Astrocyte (in vitro differentiated cells and primary cell): ENCODE results near the gene PRKAG3. TPM values are rescaled to one million over a fixed set of nuclear protein-coding genes. Genes with fewer than 3 reads are reported as not detected.

Experiments
- DNase-seq: peaks from one replicate; pipeline ENCODE4 v3.0.0-alpha.2; 2010; ENCODE audit warnings: low read depth
- FAIRE-seq: peaks from 2 replicates; lab custom pipeline; 2011; peaks lifted over from hg19 to GRCh38; lab: Jason Lieb, UNC
- H2AFZ ChIP-seq: 2 replicates; pipeline ENCODE4 v1.6.0; 2012; ENCODE audit warnings: low read depth, low read length, inconsistent platforms
- H3K27ac ChIP-seq: 2 replicates; pipeline ENCODE4 v1.5.1; 2011; ENCODE audit warnings: low read depth, low read length, inconsistent platforms
- H3K27me3 ChIP-seq: 2 replicates; pipeline ENCODE4 v1.6.0; 2011; ENCODE audit warnings: low read length, inconsistent platforms; ENCODE audit not compliant: insufficient read depth
- H3K36me3 ChIP-seq: 2 replicates; pipeline ENCODE4 v1.5.1; 2011; ENCODE audit warnings: low read length, inconsistent platforms; ENCODE audit not compliant: insufficient read depth
- H3K4me1 ChIP-seq: 2 replicates; pipeline ENCODE4 v1.5.1; 2011; ENCODE audit warnings: low read length, inconsistent platforms; ENCODE audit not compliant: insufficient read depth
- H3K4me2 ChIP-seq: 2 replicates; pipeline ENCODE4 v1.6.0; 2012; ENCODE audit warnings: low read length, inconsistent platforms
- H3K4me3 ChIP-seq: 2 replicates; pipeline ENCODE4 v1.5.1; 2011; ENCODE audit warnings: low read depth, mild to moderate bottlenecking, low read length, inconsistent platforms; ENCODE audit not compliant: insufficient read depth
- H3K79me2 ChIP-seq: 2 replicates; pipeline ENCODE4 v1.6.0; 2012; ENCODE audit warnings: mild to moderate bottlenecking, low read length, inconsistent platforms; ENCODE audit not compliant: insufficient read depth
- H3K9ac ChIP-seq: 2 replicates; pipeline ENCODE4 v1.6.0; 2012; ENCODE audit warnings: mild to moderate bottlenecking, low read length, inconsistent platforms
- H3K9me3 ChIP-seq: 2 replicates; pipeline ENCODE4 v1.5.1; 2012; ENCODE audit warnings: low read depth, mild to moderate bottlenecking, low read length, inconsistent platforms; ENCODE audit not compliant: insufficient read depth
- H4K20me1 ChIP-seq: 2 replicates; pipeline ENCODE4 v1.6.0; 2012; ENCODE audit warnings: low read length, inconsistent platforms; ENCODE audit not compliant: insufficient read depth
- H3K27ac Mint-ChIP-seq: one replicate; pipeline ENCODE4 v1.8.0; 2021; ENCODE audit warnings: mild to moderate bottlenecking, mixed read lengths; ENCODE audit not compliant: unreplicated experiment
- H3K27me3 Mint-ChIP-seq: one replicate; pipeline ENCODE4 v1.8.0; 2021; ENCODE audit warnings: low read depth, mixed read lengths; ENCODE audit not compliant: unreplicated experiment
- H3K36me3 Mint-ChIP-seq: one replicate; pipeline ENCODE4 v1.8.0; 2021; ENCODE audit warnings: low read depth, mixed read lengths; ENCODE audit not compliant: unreplicated experiment
- H3K4me1 Mint-ChIP-seq: one replicate; pipeline ENCODE4 v1.8.0; 2021; ENCODE audit warnings: low read depth, mixed read lengths; ENCODE audit not compliant: unreplicated experiment
- H3K4me3 Mint-ChIP-seq: one replicate; pipeline ENCODE4 v1.8.0; 2021; ENCODE audit warnings: mild to moderate bottlenecking, moderate library complexity, mixed read lengths; ENCODE audit not compliant: unreplicated experiment
- H3K9me3 Mint-ChIP-seq: one replicate; pipeline ENCODE4 v1.8.0; 2021; ENCODE audit warnings: mild to moderate bottlenecking, mixed read lengths; ENCODE audit not compliant: unreplicated experiment
- CTCF ChIP-seq: IDR thresholded peaks from 2 replicates; pipeline ENCODE4 v1.5.1; 2011; ENCODE audit warnings: low read depth, mild to moderate bottlenecking, inconsistent platforms, low read length, moderate library complexity; ENCODE audit not compliant: insufficient read depth
- EZH2 ChIP-seq: IDR thresholded peaks from 2 replicates; pipeline ENCODE4 v1.6.1; 2012; ENCODE audit warnings: mild to moderate bottlenecking, low read length, inconsistent platforms; ENCODE audit not compliant: insufficient read depth
- total RNA-seq: library from RNA; stranded (reverse); gene quantifications from 2 replicates; pipeline ENCODE4 v1.2.1, GENCODE V29; 2021

PRKAG3 gene
- total RNA-seq, 1 donor from 2014 or later, result not detected

GRCh38 chr2:218856167-218856895 lies 24.7 kb upstream of the PRKAG3 start:
- H3K27me3 ChIP-seq, result peaks cover 75% of the 10 kb centered on the region
- no peak overlapping the region for H3K27ac Mint-ChIP-seq
- H2AFZ ChIP-seq, result no peak overlapping the region
- peaks cover 76% of the 10 kb centered on the region for H3K27me3 Mint-ChIP-seq
- H3K4me3 ChIP-seq, result no peak overlapping the region
- H3K27ac ChIP-seq, result no peak overlapping the region
- peaks cover 4% of the 10 kb centered on the region for H3K36me3 Mint-ChIP-seq
- H3K4me3 Mint-ChIP-seq, result no peak overlapping the region
- no peaks in the 10 kb centered on the region for H3K36me3 ChIP-seq
- no peaks in the 10 kb centered on the region for H3K79me2 ChIP-seq
- FAIRE-seq (no peak), DNase-seq (no peak)
- H3K4me2 ChIP-seq, result no peak overlapping the region
- H3K9me3 ChIP-seq, result no peaks in the 10 kb centered on the region
- peaks cover 5% of the 10 kb centered on the region for H3K4me1 ChIP-seq
- H3K9me3 Mint-ChIP-seq, result peaks cover 6% of the 10 kb centered on the region
- H4K20me1 ChIP-seq, result peaks cover 2% of the 10 kb centered on the region
- no peak overlapping the region for H3K9ac ChIP-seq
- H3K4me1 Mint-ChIP-seq, result peaks cover 31% of the 10 kb centered on the region
- TF ChIP-seq EZH2 (no peak), CTCF (no peak)

GRCh38 chr2:218855305-218856166 lies 23.9 kb upstream of the PRKAG3 start:
- FAIRE-seq (no peak), DNase-seq (no peak)
- H3K36me3 Mint-ChIP-seq, result peaks cover 4% of the 10 kb centered on the region
- Histone ChIP-seq H3K27ac (no peak overlapping the region), H3K4me2 (no peak overlapping the region), H3K4me1 (peaks cover 5% of the 10 kb centered on the region), H3K27me3 (peaks cover 68% of the 10 kb centered on the region), H3K36me3 (no peaks in the 10 kb centered on the region), H3K4me3 (no peak overlapping the region), H3K9me3 (no peaks in the 10 kb centered on the region), H3K79me2 (no peaks in the 10 kb centered on the region), H4K20me1 (no peaks in the 10 kb centered on the region), H2AFZ (no peak overlapping the region), H3K9ac (no peak overlapping the region)
- H3K27me3 Mint-ChIP-seq, result peaks cover 73% of the 10 kb centered on the region
- peaks cover 31% of the 10 kb centered on the region for H3K4me1 Mint-ChIP-seq
- H3K27ac Mint-ChIP-seq, result no peak overlapping the region
- peaks cover 6% of the 10 kb centered on the region for H3K9me3 Mint-ChIP-seq
- TF ChIP-seq EZH2 (peak; percentile 51), CTCF (no peak)
- no peak overlapping the region for H3K4me3 Mint-ChIP-seq
